Adrenal gland (tissue), 12 donors: Measurements from ENCODE around the gene MAP1LC3B2. TPM values are rescaled to one million over a fixed set of nuclear protein-coding genes. Genes with fewer than 3 reads are reported as not detected.
"Not testable (repeated sequence)": the region's sequence is repeated elsewhere in the genome, so short reads cannot be mapped to it uniquely, and the experiment has no call there.

Experiments used
- DNase-seq, 7 donors: peaks; one replicate each; pipeline ENCODE4 v3.0.0-alpha.2; 2019 to 2020
- H3K27ac ChIP-seq, 5 donors: fragments of 200-600 bp; sonication (generic) in 4 of 5; 1 replicate in 3 of 5; 2 replicates in 2 of 5; pipeline versions ENCODE4 v1.5.1 to v1.8.0; 2016 to 2020; ENCODE audit warnings: mild to moderate bottlenecking in 1 of 5
- H3K27me3 ChIP-seq: fragments of 200-600 bp; 2 replicates; pipeline ENCODE4 v1.8.0; 2021
- H3K36me3 ChIP-seq, 2 donors: fragments of 200-600 bp; replicated peaks in 1 of 2; 1 replicate in 1 of 2; 2 replicates in 1 of 2; pipeline versions ENCODE4 v1.5.1 to v1.8.0; 2018 to 2022
- H3K4me1 ChIP-seq, 2 donors: fragments of 200-600 bp; replicated peaks in 1 of 2; 1 replicate in 1 of 2; 2 replicates in 1 of 2; pipeline versions ENCODE4 v1.5.1 to v1.8.0; 2018 to 2021
- H3K4me3 ChIP-seq, 4 donors: fragments of 200-600 bp; sonication (generic) in 3 of 4; one replicate each; pipeline ENCODE4 v1.5.1; 2016 to 2018
- H3K9me3 ChIP-seq, 3 donors: fragments of 200-600 bp; sonication (generic) in 1 of 3; replicated peaks in 1 of 3; 1 replicate in 2 of 3; 2 replicates in 1 of 3; pipeline versions ENCODE4 v1.5.1 to v1.8.0; 2016 to 2021
- POLR2A ChIP-seq, 2 donors: fragments of 450-650 bp; IDR thresholded peaks; one replicate each; pipeline ENCODE4 v1.6.1; 2017; ENCODE audit warnings: antibody characterized with exemption in 2 of 2, mild to moderate bottlenecking in 2 of 2, moderate library complexity in 1 of 2
- WGBS, 4 donors: extraction: QIAGEN DNeasy Blood & Tissue Kit in 2 of 4; methylation state at CpG; one replicate each; pipeline versions ENCODE4 v1.1.5 to v1.1.7; 2013 to 2017; 5-methylcytosine and 5-hydroxymethylcytosine counted together
- intact Hi-C, 2 donors: fragments of 100-400 bp; cut with DNase I; formaldehyde crosslinking; loops; one replicate each; pipeline versions ENCODE4 v1.14.1 to v1.15.0; 2022 to 2023
- polyA plus RNA-seq, 3 donors: library from polyadenylated mRNA; stranded (reverse); fragments of 200-250 nt in 2 of 3; fragments of 350-450 nt in 1 of 3; fragmentation: Illumina TruSeq in 1 of 3; extraction: RNeasy Lipid Tissue Mini Kit (QIAGEN cat#74804) in 1 of 3; gene quantifications; one replicate each; pipeline ENCODE4 v1.2.3, GENCODE V29; 2013 to 2014
- total RNA-seq, 9 donors: library from RNA; depleted of rRNA in 4 of 9; stranded (reverse); fragments of >200 nt in 4 of 9; fragments of 120-200 nt in 1 of 9; fragmentation: NEBNext Ultra II Directional in 1 of 9; extraction: Animal tissue kit (Norgen Biotek cat#: 25700) in 1 of 9; gene quantifications; one replicate each; pipeline versions ENCODE4 v1.1.0 to v1.2.4, GENCODE V29; 2013 to 2023
- TF ChIP-seq, protein P1 (sequence below), 6 experiments: fragments of 450-650 bp in 4 of 6; fragments of 200-600 bp in 2 of 6; sonication (generic) in 1 of 6; IDR thresholded peaks; 1 replicate in 5 of 6; 2 replicates in 1 of 6; pipeline versions ENCODE4 v1.5.1 to v1.8.0; 2016 to 2021; ENCODE audit warnings: antibody characterized with exemption in 6 of 6, mild to moderate bottlenecking in 2 of 6, moderate library complexity in 1 of 6
- donor health status: healthy with polysubstance abuse.
- donor health status: Bipolar disorder and iron deficiency.
- donor health status: DM: yes; HTN: yes; CAD: no.
- donor health status: DM: no; HTN: no; CAD: no.
- donor health status: DM: no; HTN: no; CAD: no.
- donor health status: DM: yes; HTN: yes; CAD: no.

MAP1LC3B2 gene
- total and polyA plus RNA-seq, 12 donors = 0.54 to 4.6 (median 1.4) TPM; not detected in 1

- Histone ChIP-seq H3K9me3 (peaks cover 0 to 7% (median 0%) of the 10 kb centered on the region in 3 donors), H3K4me3 (no peak overlapping the region), H3K27me3 (no peaks in the 10 kb centered on the region), H3K4me1 (no peaks in the 10 kb centered on the region), H3K27ac (no peak overlapping the region), H3K36me3 (no peaks in the 10 kb centered on the region)
- TF ChIP-seq POLR2A (IDR thresholded peaks at IDR 0.05) = no peak
- TF ChIP-seq, protein P1, sequence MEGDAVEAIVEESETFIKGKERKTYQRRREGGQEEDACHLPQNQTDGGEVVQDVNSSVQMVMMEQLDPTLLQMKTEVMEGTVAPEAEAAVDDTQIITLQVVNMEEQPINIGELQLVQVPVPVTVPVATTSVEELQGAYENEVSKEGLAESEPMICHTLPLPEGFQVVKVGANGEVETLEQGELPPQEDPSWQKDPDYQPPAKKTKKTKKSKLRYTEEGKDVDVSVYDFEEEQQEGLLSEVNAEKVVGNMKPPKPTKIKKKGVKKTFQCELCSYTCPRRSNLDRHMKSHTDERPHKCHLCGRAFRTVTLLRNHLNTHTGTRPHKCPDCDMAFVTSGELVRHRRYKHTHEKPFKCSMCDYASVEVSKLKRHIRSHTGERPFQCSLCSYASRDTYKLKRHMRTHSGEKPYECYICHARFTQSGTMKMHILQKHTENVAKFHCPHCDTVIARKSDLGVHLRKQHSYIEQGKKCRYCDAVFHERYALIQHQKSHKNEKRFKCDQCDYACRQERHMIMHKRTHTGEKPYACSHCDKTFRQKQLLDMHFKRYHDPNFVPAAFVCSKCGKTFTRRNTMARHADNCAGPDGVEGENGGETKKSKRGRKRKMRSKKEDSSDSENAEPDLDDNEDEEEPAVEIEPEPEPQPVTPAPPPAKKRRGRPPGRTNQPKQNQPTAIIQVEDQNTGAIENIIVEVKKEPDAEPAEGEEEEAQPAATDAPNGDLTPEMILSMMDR (IDR thresholded peaks at IDR 0.05) = no peak
- no peak for DNase-seq
- intact Hi-C loops = no loop called here
- WGBS, 4 donors = 94 to 100% (median 98%) methylated on average over 1 of the region's 1 CpG
Measured at GRCh38 chr12:116563262-116563661, 4.1 kb downstream of the MAP1LC3B2 start.

DNA sequence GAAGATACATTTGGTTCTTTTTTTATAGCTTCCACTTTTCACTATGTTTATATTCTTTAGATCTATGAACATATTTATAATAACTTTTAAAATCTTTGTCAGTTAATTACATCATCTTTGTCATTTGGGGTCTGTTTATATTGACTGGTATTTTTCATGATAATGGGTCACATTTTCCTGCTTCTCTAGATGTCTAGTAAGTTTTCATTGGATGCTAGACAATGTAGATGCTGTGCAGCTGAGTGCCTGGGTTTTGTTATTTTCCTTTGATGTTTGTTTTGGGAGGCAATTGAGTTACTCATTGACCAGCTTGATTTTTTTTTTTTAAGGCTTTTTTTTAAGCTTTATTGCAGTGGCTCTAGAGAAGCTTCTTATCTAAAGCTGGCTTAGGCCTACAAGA is 4.9 kb downstream of the MAP1LC3B2 start:
- Histone ChIP-seq H3K27ac (no peak overlapping the region), H3K36me3 (no peaks in the 10 kb centered on the region), H3K27me3 (no peaks in the 10 kb centered on the region), H3K4me1 (no peaks in the 10 kb centered on the region), H3K9me3 (peaks cover 0 to 7% (median 0%) of the 10 kb centered on the region in 3 donors), H3K4me3 (no peak overlapping the region)
- TF ChIP-seq POLR2A (IDR thresholded peaks at IDR 0.05) = no peak
- TF ChIP-seq, protein P1 (IDR thresholded peaks at IDR 0.05) = no peak
- intact Hi-C loops = no loop called here
- no peak for DNase-seq

- intact Hi-C loops, H3K27ac ChIP-seq: not testable (repeated sequence)
- 84 to 89% (median 87%) methylated on average over 7 of the region's 7 CpGs for WGBS, 4 donors
Measured at GRCh38 chr12:116565221-116565620, 6.0 kb downstream of the MAP1LC3B2 start.

GRCh38 chr12:116565963-116566362 is 6.8 kb downstream of the MAP1LC3B2 start:
- Histone ChIP-seq H3K36me3 (no peaks in the 10 kb centered on the region), H3K4me3 (no peak overlapping the region), H3K4me1 (no peaks in the 10 kb centered on the region), H3K27ac (no peak overlapping the region), H3K27me3 (no peaks in the 10 kb centered on the region), H3K9me3 (peaks cover 0 to 7% (median 0%) of the 10 kb centered on the region in 3 donors)
- TF ChIP-seq POLR2A (IDR thresholded peaks at IDR 0.05) = no peak
- 73 to 81% (median 74%) methylated on average over 2 of the region's 2 CpGs for WGBS, 4 donors
- no peak for DNase-seq
- intact Hi-C loops = no loop called here

More at GRCh38 chr12:116565221-116565620, 6.0 kb downstream of the MAP1LC3B2 start:
- H3K4me3 ChIP-seq, H3K36me3 ChIP-seq, DNase-seq, H3K4me1 ChIP-seq, H3K9me3 ChIP-seq, H3K27me3 ChIP-seq: not testable (repeated sequence)

DNA sequence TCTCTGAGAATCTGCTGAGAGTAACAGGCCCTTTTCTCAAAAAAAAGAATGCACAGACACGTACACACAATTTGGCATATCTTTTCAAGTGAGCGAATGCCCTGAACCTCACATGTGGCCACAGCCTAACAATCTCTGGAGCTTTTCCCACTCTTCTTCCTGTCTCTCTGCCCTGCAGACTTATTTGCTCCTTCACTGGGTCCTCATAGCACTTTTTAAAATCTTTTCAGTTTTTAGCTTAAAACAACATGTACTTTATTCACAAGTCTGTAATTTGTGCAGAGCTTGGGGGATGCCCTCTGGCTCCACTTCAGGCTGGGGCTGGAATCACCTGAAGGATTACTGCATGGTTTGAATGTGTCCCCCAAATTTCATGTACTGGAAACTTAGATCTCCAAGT is 9.0 kb downstream of the MAP1LC3B2 start:
- intact Hi-C loops = no loop called here
- Histone ChIP-seq H3K27me3 (no peaks in the 10 kb centered on the region), H3K9me3 (peaks cover 0 to 7% (median 0%) of the 10 kb centered on the region in 3 donors), H3K4me3 (no peak overlapping the region), H3K36me3 (no peaks in the 10 kb centered on the region), H3K27ac (no peak overlapping the region), H3K4me1 (no peaks in the 10 kb centered on the region)
- DNase-seq = no peak
- no peak for TF ChIP-seq POLR2A (IDR thresholded peaks at IDR 0.05)
- TF ChIP-seq, protein P1 (IDR thresholded peaks at IDR 0.05) = no peak
- 84 to 91% (median 90%) methylated on average over 2 of the region's 2 CpGs for WGBS, 4 donors
